K562 (cell line): ENCODE data around the gene CNTN6.

Source experiments
- ATF1 ChIP-seq, 2 experiments: fragments of 450-650 bp in 1 of 2; IDR thresholded peaks; 2 replicates each; pipeline ENCODE4 v1.6.1; 2016; ENCODE audit warnings: missing compliant biosample characterization in 1 of 2, missing genetic modification characterization in 1 of 2
- MEF2D ChIP-seq: conservative IDR thresholded peaks from 2 replicates; pipeline ENCODE4 v1.6.1; 2016; ENCODE audit warnings: low read depth, missing genetic modification characterization, missing compliant biosample characterization
- MYBL2 ChIP-seq, 2 experiments: fragments of 450-650 bp in 1 of 2; sonication (generic) in 1 of 2; formaldehyde crosslinking in 1 of 2; IDR thresholded peaks; 2 replicates each; pipeline versions ENCODE4 v1.6.1 to v1.8.1; 2017 to 2022; ENCODE audit warnings: borderline replicate concordance in 1 of 2, inconsistent platforms in 1 of 2, low read depth in 1 of 2, mild to moderate bottlenecking in 1 of 2, missing genetic modification reagents in 1 of 2, moderate library complexity in 1 of 2
- SNRNP70 ChIP-seq: fragments of 200-400 bp; formaldehyde crosslinking; optimal IDR thresholded peaks from 2 replicates; pipeline ENCODE3; 2017; ENCODE audit warnings: low read depth, low read length
- SOX6 ChIP-seq: fragments of 450-650 bp; IDR thresholded peaks from 2 replicates; pipeline ENCODE4 v1.6.1; 2014; ENCODE audit warnings: mild to moderate bottlenecking
- TGIF2 ChIP-seq: sonication (generic); formaldehyde crosslinking; IDR thresholded peaks from 2 replicates; pipeline ENCODE4 v1.8.1; 2022; ENCODE audit warnings: mild to moderate bottlenecking, missing genetic modification reagents, moderate library complexity
- ZNF589 ChIP-seq: fragments of 200-800 bp; sonication (Bioruptor generic); IDR thresholded peaks from 2 replicates; pipeline ENCODE4 v1.6.1; 2016; ENCODE audit warnings: low read depth, missing genetic modification characterization, missing compliant biosample characterization
- TF ChIP-seq, protein P1 (sequence below), 3 experiments: IDR thresholded peaks in 2 of 3; conservative IDR thresholded peaks in 1 of 3; 2 replicates each; pipeline ENCODE4 v1.5.1; 2011 to 2012; ENCODE audit warnings: low read length in 3 of 3, mild to moderate bottlenecking in 3 of 3, control low read depth in 2 of 3, improper control_type of control experiment in 1 of 3, inconsistent platforms in 1 of 3, low read depth in 1 of 3, mixed read lengths in 1 of 3, moderate library complexity in 1 of 3; ENCODE audit not compliant: insufficient read depth in 2 of 3
- TF ChIP-seq, protein P2 (sequence below), 2 experiments: fragments of 450-650 bp; IDR thresholded peaks; 2 replicates each; pipeline ENCODE4 v1.6.1; 2018; ENCODE audit warnings: mild to moderate bottlenecking in 2 of 2, low read depth in 1 of 2; ENCODE audit not compliant: partially characterized antibody in 2 of 2
- TF ChIP-seq, protein P3 (sequence below): sonication (generic); formaldehyde crosslinking; IDR thresholded peaks from 2 replicates; pipeline ENCODE4 v1.9.0; 2022; ENCODE audit warnings: mild to moderate bottlenecking, missing genetic modification reagents

DNA sequence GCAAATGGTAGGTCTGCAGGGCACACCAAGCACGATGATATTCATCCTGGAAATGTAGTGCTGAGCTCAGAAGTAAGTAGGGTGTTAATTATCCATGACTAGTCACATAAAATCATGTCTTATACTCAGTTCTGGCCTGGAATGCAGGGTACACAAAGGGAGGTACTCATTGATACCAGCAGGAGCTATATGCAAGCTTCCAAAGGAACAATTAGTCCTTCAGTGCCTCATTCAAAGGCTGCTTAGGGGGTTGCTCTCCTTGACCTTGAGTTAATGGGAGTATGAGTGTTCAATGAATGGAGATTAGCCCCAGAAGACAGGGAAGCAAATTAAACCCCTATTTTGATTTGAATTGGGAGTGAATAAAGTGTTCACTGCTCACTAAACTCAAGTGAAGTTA lies 38.3 kb downstream of the CNTN6 start:
- TF ChIP-seq, protein P1, sequence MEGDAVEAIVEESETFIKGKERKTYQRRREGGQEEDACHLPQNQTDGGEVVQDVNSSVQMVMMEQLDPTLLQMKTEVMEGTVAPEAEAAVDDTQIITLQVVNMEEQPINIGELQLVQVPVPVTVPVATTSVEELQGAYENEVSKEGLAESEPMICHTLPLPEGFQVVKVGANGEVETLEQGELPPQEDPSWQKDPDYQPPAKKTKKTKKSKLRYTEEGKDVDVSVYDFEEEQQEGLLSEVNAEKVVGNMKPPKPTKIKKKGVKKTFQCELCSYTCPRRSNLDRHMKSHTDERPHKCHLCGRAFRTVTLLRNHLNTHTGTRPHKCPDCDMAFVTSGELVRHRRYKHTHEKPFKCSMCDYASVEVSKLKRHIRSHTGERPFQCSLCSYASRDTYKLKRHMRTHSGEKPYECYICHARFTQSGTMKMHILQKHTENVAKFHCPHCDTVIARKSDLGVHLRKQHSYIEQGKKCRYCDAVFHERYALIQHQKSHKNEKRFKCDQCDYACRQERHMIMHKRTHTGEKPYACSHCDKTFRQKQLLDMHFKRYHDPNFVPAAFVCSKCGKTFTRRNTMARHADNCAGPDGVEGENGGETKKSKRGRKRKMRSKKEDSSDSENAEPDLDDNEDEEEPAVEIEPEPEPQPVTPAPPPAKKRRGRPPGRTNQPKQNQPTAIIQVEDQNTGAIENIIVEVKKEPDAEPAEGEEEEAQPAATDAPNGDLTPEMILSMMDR (IDR thresholded peaks at IDR 0.05 in 2 of 3, conservative IDR thresholded peaks at IDR 0.05 in 1 of 3; ENCODE audit: insufficient read depth in 2 of 3, low read depth in 1 of 3, low read length in 3 of 3): no peak
- no peak for TF ChIP-seq MEF2D (tag)
- TF ChIP-seq, protein P2, sequence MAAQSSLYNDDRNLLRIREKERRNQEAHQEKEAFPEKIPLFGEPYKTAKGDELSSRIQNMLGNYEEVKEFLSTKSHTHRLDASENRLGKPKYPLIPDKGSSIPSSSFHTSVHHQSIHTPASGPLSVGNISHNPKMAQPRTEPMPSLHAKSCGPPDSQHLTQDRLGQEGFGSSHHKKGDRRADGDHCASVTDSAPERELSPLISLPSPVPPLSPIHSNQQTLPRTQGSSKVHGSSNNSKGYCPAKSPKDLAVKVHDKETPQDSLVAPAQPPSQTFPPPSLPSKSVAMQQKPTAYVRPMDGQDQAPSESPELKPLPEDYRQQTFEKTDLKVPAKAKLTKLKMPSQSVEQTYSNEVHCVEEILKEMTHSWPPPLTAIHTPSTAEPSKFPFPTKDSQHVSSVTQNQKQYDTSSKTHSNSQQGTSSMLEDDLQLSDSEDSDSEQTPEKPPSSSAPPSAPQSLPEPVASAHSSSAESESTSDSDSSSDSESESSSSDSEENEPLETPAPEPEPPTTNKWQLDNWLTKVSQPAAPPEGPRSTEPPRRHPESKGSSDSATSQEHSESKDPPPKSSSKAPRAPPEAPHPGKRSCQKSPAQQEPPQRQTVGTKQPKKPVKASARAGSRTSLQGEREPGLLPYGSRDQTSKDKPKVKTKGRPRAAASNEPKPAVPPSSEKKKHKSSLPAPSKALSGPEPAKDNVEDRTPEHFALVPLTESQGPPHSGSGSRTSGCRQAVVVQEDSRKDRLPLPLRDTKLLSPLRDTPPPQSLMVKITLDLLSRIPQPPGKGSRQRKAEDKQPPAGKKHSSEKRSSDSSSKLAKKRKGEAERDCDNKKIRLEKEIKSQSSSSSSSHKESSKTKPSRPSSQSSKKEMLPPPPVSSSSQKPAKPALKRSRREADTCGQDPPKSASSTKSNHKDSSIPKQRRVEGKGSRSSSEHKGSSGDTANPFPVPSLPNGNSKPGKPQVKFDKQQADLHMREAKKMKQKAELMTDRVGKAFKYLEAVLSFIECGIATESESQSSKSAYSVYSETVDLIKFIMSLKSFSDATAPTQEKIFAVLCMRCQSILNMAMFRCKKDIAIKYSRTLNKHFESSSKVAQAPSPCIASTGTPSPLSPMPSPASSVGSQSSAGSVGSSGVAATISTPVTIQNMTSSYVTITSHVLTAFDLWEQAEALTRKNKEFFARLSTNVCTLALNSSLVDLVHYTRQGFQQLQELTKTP (IDR thresholded peaks at IDR 0.05; ENCODE audit: low read depth in 1 of 2, partially characterized antibody in 2 of 2): no peak
- TF ChIP-seq ATF1 (CRISPR knock-in tag; IDR thresholded peaks at IDR 0.05): no peak
- TF ChIP-seq ATF1 (tag; IDR thresholded peaks at IDR 0.05): no peak
- TF ChIP-seq, protein P3, sequence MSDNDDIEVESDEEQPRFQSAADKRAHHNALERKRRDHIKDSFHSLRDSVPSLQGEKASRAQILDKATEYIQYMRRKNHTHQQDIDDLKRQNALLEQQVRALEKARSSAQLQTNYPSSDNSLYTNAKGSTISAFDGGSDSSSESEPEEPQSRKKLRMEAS (CRISPR knock-in tag): no peak
- no peak for TF ChIP-seq MYBL2 (IDR thresholded peaks at IDR 0.05; ENCODE audit: low read depth)
- TF ChIP-seq MYBL2 (CRISPR knock-in tag; IDR thresholded peaks at IDR 0.05; ENCODE audit: borderline replicate concordance): no peak
- TF ChIP-seq SNRNP70: no peak
- no peak for TF ChIP-seq ZNF589 (CRISPR knock-in tag)
- no peak for TF ChIP-seq TGIF2 (CRISPR knock-in tag)
- TF ChIP-seq SOX6: no peak
